HG02678 (cell line): ENCODE results near the gene DDC.
"Not testable (repeated sequence)": the region's sequence is repeated elsewhere in the genome, so short reads cannot be mapped to it uniquely, and the experiment has no call there.

Source experiments
- ATAC-seq: cut with Tn5 transposase; IDR thresholded peaks from one replicate; pipeline ENCODE4 v1.9.1; 2021; ENCODE audit warnings: mild to moderate bottlenecking, moderate library complexity; ENCODE audit not compliant: unreplicated experiment

The DDC gene

GRCh38 chr7:50528266-50529092 is 36.7 kb downstream of the DDC start:
- no peak for ATAC-seq

- ATAC-seq, result not testable (repeated sequence)
Measured at GRCh38 chr7:50519350-50519749, 45.9 kb downstream of the DDC start.

GRCh38 chr7:50513166-50513871 is 51.9 kb downstream of the DDC start:
- ATAC-seq, result no peak

GRCh38 chr7:50512384-50512783 is 52.8 kb downstream of the DDC start:
- no peak for ATAC-seq

GRCh38 chr7:50509459-50509858 is 55.7 kb downstream of the DDC start:
- no peak for ATAC-seq

GRCh38 chr7:50508471-50508943 is 56.7 kb downstream of the DDC start:
- no peak for ATAC-seq

- ATAC-seq, result no peak
Measured at GRCh38 chr7:50507898-50508470, 57.2 kb downstream of the DDC start.

- ATAC-seq, result no peak
Measured at GRCh38 chr7:50505553-50506210, 59.5 kb downstream of the DDC start.

- ATAC-seq, result no peak
Measured at GRCh38 chr7:50504646-50505546, 60.3 kb downstream of the DDC start.

- ATAC-seq, result no peak
Measured at GRCh38 chr7:50502947-50503346, 62.3 kb downstream of the DDC start.

- no peak for ATAC-seq
Measured at GRCh38 chr7:50502001-50502684, 63.1 kb downstream of the DDC start.

GRCh38 chr7:50499092-50499491 is 66.1 kb downstream of the DDC start:
- no peak for ATAC-seq

GRCh38 chr7:50497968-50498367 is 67.2 kb downstream of the DDC start:
- ATAC-seq, result no peak

GRCh38 chr7:50497068-50497642 is 68.0 kb downstream of the DDC start:
- ATAC-seq, result no peak

- no peak for ATAC-seq
Measured at GRCh38 chr7:50496569-50496968, 68.6 kb downstream of the DDC start.

GRCh38 chr7:50495746-50496145 is 69.5 kb downstream of the DDC start:
- no peak for ATAC-seq

GRCh38 chr7:50492770-50493519 is 72.3 kb downstream of the DDC start:
- no peak for ATAC-seq

GRCh38 chr7:50491943-50492342 is 73.3 kb downstream of the DDC start:
- ATAC-seq, result no peak

GRCh38 chr7:50491209-50491608 is 74.0 kb downstream of the DDC start:
- ATAC-seq, result no peak
